Uterus (tissue), 2 donors: Measurements from ENCODE around the gene LRP1B.

Experiments used
- POLR2A ChIP-seq, 2 donors: fragments of 450-650 bp; IDR thresholded peaks; one replicate each; pipeline ENCODE4 v1.6.1; 2016; ENCODE audit warnings: antibody characterized with exemption in 2 of 2, mild to moderate bottlenecking in 1 of 2, moderate library complexity in 1 of 2
- TF ChIP-seq, protein P1 (sequence below), 4 experiments: fragments of 200-600 bp in 2 of 4; fragments of 450-650 bp in 2 of 4; sonication (generic) in 2 of 4; IDR thresholded peaks; one replicate each; pipeline ENCODE4 v1.5.1; 2016 to 2019; ENCODE audit warnings: antibody characterized with exemption in 4 of 4, mild to moderate bottlenecking in 2 of 4, moderate library complexity in 1 of 4

DNA sequence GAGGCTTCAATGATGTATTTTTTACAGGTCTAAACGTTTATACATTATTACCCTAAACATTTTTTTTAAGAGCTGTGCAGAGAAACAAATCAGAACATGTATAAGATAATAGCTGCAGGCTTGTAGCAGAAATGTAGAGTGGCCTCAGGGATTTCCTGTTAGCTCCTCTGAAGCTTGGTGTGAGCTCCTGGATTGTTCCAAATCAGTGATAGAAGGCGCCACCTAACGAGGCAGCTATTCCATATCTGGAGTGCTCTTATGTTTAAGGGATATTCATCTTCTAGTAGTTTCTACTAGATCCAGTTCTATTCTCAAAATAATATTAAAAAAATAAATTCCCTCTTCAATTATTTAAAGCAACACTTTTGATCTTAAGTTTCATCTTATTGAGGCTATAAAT, 93.1 kb downstream of the LRP1B start:
- TF ChIP-seq, protein P1, sequence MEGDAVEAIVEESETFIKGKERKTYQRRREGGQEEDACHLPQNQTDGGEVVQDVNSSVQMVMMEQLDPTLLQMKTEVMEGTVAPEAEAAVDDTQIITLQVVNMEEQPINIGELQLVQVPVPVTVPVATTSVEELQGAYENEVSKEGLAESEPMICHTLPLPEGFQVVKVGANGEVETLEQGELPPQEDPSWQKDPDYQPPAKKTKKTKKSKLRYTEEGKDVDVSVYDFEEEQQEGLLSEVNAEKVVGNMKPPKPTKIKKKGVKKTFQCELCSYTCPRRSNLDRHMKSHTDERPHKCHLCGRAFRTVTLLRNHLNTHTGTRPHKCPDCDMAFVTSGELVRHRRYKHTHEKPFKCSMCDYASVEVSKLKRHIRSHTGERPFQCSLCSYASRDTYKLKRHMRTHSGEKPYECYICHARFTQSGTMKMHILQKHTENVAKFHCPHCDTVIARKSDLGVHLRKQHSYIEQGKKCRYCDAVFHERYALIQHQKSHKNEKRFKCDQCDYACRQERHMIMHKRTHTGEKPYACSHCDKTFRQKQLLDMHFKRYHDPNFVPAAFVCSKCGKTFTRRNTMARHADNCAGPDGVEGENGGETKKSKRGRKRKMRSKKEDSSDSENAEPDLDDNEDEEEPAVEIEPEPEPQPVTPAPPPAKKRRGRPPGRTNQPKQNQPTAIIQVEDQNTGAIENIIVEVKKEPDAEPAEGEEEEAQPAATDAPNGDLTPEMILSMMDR (IDR thresholded peaks at IDR 0.05): no peak
- TF ChIP-seq POLR2A (IDR thresholded peaks at IDR 0.05): no peak
